Transverse colon (tissue), 4 donors: ENCODE results near the gene CYTH3.

Source experiments
- POLR2A ChIP-seq: fragments of 450-650 bp; IDR thresholded peaks from one replicate; pipeline ENCODE4 v1.6.1; 2016; ENCODE audit warnings: antibody characterized with exemption, mild to moderate bottlenecking, moderate library complexity
- POLR2AphosphoS5 ChIP-seq, 3 donors: sonication (generic); formaldehyde crosslinking; IDR thresholded peaks; one replicate each; pipeline ENCODE4 v1.6.1; 2016; ENCODE audit warnings: antibody characterized with exemption in 3 of 3
- TF ChIP-seq, protein P1 (sequence below), 5 experiments: fragments of 200-600 bp in 3 of 5; fragments of 450-650 bp in 2 of 5; sonication (generic) in 3 of 5; IDR thresholded peaks; 1 replicate in 2 of 5; 2 replicates in 3 of 5; pipeline ENCODE4 v1.5.1; 2016 to 2017; ENCODE audit warnings: antibody characterized with exemption in 5 of 5, inconsistent platforms in 3 of 5, mild to moderate bottlenecking in 2 of 5, moderate library complexity in 1 of 5

DNA sequence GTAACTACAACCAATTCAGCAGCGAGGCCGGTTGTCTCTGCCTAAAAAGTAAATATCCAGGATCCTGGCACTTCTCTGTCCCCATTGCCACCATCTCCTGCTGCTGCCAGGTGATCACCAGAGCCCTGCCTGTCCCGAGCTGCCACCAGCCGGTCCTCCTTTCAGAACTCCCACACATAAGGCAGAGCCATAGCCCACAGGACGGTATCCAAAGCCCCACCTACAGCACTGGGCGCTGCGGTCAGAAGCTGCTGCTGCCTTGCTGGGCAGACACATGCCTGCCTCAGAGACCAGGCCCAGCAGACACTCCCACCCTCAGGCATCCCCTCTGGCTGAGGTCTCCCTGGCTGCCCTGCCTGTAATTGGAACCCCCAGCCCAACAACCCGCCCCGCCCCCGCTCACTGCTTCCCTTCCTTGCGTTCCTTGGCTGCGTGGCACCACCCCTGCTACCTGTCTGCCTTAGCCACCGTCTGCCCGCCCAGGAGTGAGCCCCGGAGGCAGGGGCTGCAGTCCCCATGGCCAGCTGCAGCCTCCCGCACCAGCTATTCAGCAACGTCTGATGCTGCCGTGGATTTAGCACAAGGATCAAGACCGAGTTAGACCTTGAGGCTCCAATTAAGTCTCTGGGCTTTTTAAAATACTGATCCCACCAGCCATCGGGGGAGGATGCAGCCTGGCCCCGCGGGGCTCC, 100.7 kb downstream of the CYTH3 start:
- TF ChIP-seq, protein P1, sequence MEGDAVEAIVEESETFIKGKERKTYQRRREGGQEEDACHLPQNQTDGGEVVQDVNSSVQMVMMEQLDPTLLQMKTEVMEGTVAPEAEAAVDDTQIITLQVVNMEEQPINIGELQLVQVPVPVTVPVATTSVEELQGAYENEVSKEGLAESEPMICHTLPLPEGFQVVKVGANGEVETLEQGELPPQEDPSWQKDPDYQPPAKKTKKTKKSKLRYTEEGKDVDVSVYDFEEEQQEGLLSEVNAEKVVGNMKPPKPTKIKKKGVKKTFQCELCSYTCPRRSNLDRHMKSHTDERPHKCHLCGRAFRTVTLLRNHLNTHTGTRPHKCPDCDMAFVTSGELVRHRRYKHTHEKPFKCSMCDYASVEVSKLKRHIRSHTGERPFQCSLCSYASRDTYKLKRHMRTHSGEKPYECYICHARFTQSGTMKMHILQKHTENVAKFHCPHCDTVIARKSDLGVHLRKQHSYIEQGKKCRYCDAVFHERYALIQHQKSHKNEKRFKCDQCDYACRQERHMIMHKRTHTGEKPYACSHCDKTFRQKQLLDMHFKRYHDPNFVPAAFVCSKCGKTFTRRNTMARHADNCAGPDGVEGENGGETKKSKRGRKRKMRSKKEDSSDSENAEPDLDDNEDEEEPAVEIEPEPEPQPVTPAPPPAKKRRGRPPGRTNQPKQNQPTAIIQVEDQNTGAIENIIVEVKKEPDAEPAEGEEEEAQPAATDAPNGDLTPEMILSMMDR (IDR thresholded peaks at IDR 0.05): no peak
- no peak for TF ChIP-seq POLR2AphosphoS5 (IDR thresholded peaks at IDR 0.05)
- no peak for TF ChIP-seq POLR2A
